Nephron (organoid): ENCODE measurements around the gene IRAK2.
A peak's percentile ranks its signal among the peaks of the same experiment; 100 is the strongest.
"Not testable (repeated sequence)": the region's sequence is repeated elsewhere in the genome, so short reads cannot be mapped to it uniquely, and the experiment has no call there.

ENCODE experiments used
- H3K27ac Mint-ChIP-seq, 3 experiments: 2 replicates each; pipeline ENCODE4 v1.8.0; 2020; ENCODE audit warnings: mixed read lengths in 3 of 3, mild to moderate bottlenecking in 2 of 3, moderate library complexity in 1 of 3
- H3K27me3 Mint-ChIP-seq: 2 replicates; pipeline ENCODE4 v1.8.0; 2021; ENCODE audit warnings: low read depth, mild to moderate bottlenecking, moderate library complexity, mixed read lengths
- H3K36me3 Mint-ChIP-seq: 2 replicates; pipeline ENCODE4 v1.8.0; 2020; ENCODE audit warnings: low read depth, mixed read lengths
- H3K4me1 Mint-ChIP-seq: 2 replicates; pipeline ENCODE4 v1.8.0; 2020; ENCODE audit warnings: mixed read lengths
- H3K4me3 Mint-ChIP-seq, 3 experiments: 2 replicates each; pipeline ENCODE4 v1.8.0; 2020; ENCODE audit warnings: mild to moderate bottlenecking in 3 of 3, mixed read lengths in 3 of 3, moderate library complexity in 2 of 3
- H3K9me3 Mint-ChIP-seq: 2 replicates; pipeline ENCODE4 v1.8.0; 2020; ENCODE audit warnings: mixed read lengths
- TF ChIP-seq, protein P1 (sequence below), 3 experiments: fragments of 200-600 bp; sonication (generic); IDR thresholded peaks; one replicate each; pipeline ENCODE4 v1.5.0; 2021; ENCODE audit warnings: antibody characterized with exemption in 3 of 3; ENCODE audit not compliant: unreplicated experiment in 3 of 3

The IRAK2 gene

DNA sequence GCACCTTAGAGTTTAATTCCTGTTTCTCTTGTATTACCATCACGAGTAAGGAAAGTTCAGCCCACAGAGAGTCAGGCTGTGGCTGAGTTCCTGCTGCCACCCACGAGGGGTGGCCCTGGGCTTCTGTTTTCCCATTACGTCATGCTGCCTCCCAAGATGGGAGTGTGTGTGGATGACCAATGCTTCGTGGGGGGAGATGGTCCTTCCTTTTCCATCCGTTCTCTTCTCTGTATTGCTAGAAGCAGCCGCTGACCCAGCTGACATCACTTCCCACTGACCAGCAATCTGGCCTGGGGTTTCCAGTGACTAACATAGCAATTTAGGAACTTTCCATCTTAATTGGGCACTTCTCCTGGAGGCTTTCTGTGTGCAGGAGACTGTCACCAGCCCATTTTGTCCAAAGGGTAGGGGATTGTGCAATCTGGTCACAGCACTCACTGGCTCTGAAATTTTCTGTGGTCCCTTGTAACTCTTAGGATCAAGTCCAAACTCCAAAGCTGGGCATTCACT lies 9.3 kb downstream of the IRAK2 start:
- TF ChIP-seq, protein P1, sequence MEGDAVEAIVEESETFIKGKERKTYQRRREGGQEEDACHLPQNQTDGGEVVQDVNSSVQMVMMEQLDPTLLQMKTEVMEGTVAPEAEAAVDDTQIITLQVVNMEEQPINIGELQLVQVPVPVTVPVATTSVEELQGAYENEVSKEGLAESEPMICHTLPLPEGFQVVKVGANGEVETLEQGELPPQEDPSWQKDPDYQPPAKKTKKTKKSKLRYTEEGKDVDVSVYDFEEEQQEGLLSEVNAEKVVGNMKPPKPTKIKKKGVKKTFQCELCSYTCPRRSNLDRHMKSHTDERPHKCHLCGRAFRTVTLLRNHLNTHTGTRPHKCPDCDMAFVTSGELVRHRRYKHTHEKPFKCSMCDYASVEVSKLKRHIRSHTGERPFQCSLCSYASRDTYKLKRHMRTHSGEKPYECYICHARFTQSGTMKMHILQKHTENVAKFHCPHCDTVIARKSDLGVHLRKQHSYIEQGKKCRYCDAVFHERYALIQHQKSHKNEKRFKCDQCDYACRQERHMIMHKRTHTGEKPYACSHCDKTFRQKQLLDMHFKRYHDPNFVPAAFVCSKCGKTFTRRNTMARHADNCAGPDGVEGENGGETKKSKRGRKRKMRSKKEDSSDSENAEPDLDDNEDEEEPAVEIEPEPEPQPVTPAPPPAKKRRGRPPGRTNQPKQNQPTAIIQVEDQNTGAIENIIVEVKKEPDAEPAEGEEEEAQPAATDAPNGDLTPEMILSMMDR (IDR thresholded peaks at IDR 0.05; ENCODE audit: unreplicated experiment in 3 of 3), result no peak
- Mint-ChIP-seq H3K36me3 (no peaks in the 10 kb centered on the region), H3K27me3 (no peaks in the 10 kb centered on the region), H3K4me3 (no peak overlapping the region), H3K4me1 (no peaks in the 10 kb centered on the region), H3K27ac (peak overlapping the region in 1 of 3 experiments; percentile 30), H3K9me3 (peaks cover under 1% of the 10 kb centered on the region)

DNA sequence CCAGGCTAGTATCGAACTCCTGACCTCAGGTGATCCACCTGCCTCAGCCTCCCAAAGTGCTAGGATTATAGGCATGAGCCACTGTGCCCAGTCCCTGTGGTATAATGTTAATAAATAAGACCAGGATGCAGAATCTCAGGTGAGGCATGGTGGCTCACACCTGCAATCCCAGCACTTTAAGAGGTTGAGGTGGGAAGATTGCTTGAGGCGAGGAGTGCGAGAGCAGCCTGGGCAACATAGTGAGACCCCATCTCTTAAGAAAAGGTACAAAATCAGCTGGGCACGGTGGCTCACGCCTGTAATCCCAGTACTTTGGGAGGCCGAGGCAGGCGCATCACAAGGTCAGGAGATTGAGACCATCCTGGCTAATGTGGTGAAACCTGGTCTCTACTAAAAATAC lies 10.6 kb downstream of the IRAK2 start:
- not testable (repeated sequence) for H3K27ac Mint-ChIP-seq, H3K4me1 Mint-ChIP-seq, H3K36me3 Mint-ChIP-seq, H3K27me3 Mint-ChIP-seq, H3K4me3 Mint-ChIP-seq, H3K9me3 Mint-ChIP-seq

DNA sequence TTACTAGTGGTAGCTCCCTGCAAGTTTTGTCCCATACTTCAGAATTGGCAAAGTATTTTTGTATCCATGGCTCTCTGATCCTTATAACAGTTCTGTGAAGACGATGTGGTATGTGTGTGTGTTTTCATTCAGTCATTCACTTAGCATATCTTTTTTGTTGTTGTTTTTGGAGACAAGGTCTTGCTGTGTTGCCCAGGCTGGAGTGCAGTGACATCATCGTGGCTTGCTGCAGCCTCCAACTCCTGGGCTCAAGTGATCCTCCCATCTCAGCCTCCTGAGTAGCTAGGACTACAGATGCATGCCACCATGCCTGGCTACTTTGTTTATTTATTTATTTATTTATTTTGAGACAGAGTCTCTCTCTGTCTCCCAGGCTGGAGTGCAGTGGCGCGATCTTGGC lies 11.4 kb downstream of the IRAK2 start:
- H3K27ac Mint-ChIP-seq, H3K4me3 Mint-ChIP-seq, H3K4me1 Mint-ChIP-seq, H3K36me3 Mint-ChIP-seq, H3K9me3 Mint-ChIP-seq, H3K27me3 Mint-ChIP-seq: not testable (repeated sequence)

DNA sequence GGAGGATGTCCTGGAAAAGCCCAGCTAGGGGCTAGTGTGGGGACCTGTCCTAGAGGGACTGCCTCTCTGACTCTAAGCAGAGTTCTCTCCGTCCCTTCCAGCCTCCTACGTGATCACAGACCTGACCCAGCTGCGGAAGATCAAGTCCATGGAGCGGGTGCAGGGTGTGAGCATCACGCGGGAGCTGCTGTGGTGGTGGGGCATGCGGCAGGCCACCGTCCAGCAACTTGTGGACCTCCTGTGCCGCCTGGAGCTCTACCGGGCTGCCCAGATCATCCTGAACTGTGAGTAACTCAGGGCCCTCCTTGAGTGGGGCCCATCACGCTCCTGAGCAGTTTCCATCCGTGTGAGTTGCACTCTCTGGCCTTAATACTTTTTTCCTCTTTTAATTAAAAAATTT lies 13.0 kb downstream of the IRAK2 start:
- no peak overlapping the region for H3K27ac Mint-ChIP-seq
- no peaks in the 10 kb centered on the region for H3K36me3 Mint-ChIP-seq
- H3K27me3 Mint-ChIP-seq, result no peaks in the 10 kb centered on the region
- no peaks in the 10 kb centered on the region for H3K9me3 Mint-ChIP-seq
- no peak overlapping the region for H3K4me3 Mint-ChIP-seq
- TF ChIP-seq, protein P1 (IDR thresholded peaks at IDR 0.05; ENCODE audit: unreplicated experiment in 3 of 3), result no peak
- no peaks in the 10 kb centered on the region for H3K4me1 Mint-ChIP-seq

DNA sequence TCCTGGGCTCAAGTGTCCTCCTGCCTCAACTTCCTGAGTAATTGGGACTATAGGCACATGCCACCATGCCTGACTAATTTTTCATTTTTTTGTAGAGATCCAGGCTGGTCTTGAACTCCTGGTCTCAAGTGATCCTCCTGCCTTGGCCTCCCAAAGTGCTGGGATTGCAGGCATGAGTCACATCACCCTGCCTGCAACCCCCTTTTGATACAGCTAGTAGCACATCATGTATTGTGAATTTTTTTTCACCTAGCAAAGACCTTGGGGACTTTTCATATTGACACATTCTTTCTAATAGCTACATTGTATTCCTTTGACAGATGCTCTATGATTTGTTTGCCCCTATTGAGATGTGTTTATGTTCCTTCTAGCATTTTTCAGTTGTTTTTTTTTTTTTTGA lies 14.2 kb downstream of the IRAK2 start:
- Mint-ChIP-seq H3K27ac (no peak overlapping the region), H3K4me3 (no peak overlapping the region), H3K27me3 (no peaks in the 10 kb centered on the region), H3K9me3 (no peaks in the 10 kb centered on the region), H3K4me1 (no peaks in the 10 kb centered on the region), H3K36me3 (no peaks in the 10 kb centered on the region)
- TF ChIP-seq, protein P1 (IDR thresholded peaks at IDR 0.05; ENCODE audit: unreplicated experiment in 3 of 3), result no peak

DNA sequence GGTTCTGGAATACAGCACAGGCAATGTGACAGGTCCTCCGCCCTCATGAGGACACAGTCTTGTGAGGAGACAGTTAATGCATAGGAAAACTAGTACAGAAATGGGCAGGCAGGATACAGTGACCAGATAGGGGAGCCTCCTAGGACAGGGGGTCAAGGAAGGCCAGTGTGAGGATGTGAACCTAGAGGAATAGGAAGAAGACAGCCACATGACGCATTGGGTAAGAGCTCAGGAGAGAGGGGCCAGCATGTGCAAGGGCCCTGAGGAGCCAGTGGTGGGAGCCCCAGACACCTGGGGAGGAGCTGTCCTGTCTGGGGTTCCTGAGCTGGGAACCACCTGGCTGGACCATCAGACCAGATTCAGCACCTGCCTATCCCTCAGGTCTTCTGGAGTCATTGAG lies 15.6 kb downstream of the IRAK2 start:
- no peak overlapping the region for H3K27ac Mint-ChIP-seq
- H3K27me3 Mint-ChIP-seq, result no peaks in the 10 kb centered on the region
- H3K9me3 Mint-ChIP-seq, result no peaks in the 10 kb centered on the region
- H3K4me3 Mint-ChIP-seq, result no peak overlapping the region
- H3K4me1 Mint-ChIP-seq, result no peaks in the 10 kb centered on the region
- no peaks in the 10 kb centered on the region for H3K36me3 Mint-ChIP-seq
- TF ChIP-seq, protein P1 (IDR thresholded peaks at IDR 0.05; ENCODE audit: unreplicated experiment in 3 of 3), result no peak

DNA sequence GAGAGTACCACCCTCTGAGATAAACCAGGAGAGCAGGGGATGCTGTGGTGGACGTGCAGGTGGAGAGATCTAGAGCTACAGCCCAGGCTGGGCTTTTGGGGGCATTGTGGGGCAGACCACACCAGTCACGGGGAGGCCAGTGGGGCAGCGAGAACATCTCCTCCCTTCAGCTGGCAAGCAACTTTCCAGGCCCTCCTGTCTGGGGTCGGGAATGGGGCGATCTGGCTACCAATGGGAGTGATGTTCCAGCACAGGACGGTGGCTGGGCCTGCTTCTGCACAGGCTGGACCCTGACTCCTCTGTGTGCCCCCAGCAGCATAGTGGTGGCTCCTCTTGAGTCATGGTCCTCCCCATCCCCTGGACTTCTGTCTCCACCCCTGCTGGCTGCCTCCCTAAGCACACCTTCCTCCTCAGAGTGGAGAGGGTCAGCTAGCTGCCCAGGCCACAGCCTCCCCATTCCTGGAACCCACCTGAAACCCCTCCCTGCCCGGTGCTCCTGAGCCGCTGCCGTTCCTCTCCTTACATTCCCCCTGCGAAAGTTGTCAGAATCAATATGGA lies 16.1 kb downstream of the IRAK2 start:
- Mint-ChIP-seq H3K27me3 (no peaks in the 10 kb centered on the region), H3K36me3 (no peaks in the 10 kb centered on the region)
- TF ChIP-seq, protein P1 (IDR thresholded peaks at IDR 0.05; ENCODE audit: unreplicated experiment in 3 of 3), result no peak

More for the DNA sequence above, 16.1 kb downstream of the IRAK2 start:
- Mint-ChIP-seq H3K4me1 (peaks cover under 1% of the 10 kb centered on the region), H3K4me3 (no peak overlapping the region), H3K27ac (no peak overlapping the region), H3K9me3 (no peaks in the 10 kb centered on the region)
